D341Med (cell line): ENCODE results near the gene CAMK4.

Experiments
- DNase-seq: peaks from one replicate; pipeline ENCODE4 v3.0.0; 2012; ENCODE audit warnings: low spot score

The CAMK4 gene

GRCh38 chr5:111494355-111494999, 270.3 kb downstream of the CAMK4 start:
- no peak for DNase-seq

- no peak for DNase-seq
Observed at GRCh38 chr5:111495159-111495558, 271.0 kb downstream of the CAMK4 start.

GRCh38 chr5:111498346-111498745, 274.2 kb downstream of the CAMK4 start:
- DNase-seq, result no peak

- DNase-seq, result no peak
Observed at GRCh38 chr5:111502956-111503355, 278.8 kb downstream of the CAMK4 start.

- DNase-seq, result no peak
Observed at GRCh38 chr5:111505096-111505495, 280.9 kb downstream of the CAMK4 start.

GRCh38 chr5:111507276-111507675, 283.1 kb downstream of the CAMK4 start:
- no peak for DNase-seq

- no peak for DNase-seq
Observed at GRCh38 chr5:111509119-111509518, 284.9 kb downstream of the CAMK4 start.

- no peak for DNase-seq
Observed at GRCh38 chr5:111511174-111511830, 287.1 kb downstream of the CAMK4 start.

GRCh38 chr5:111511831-111512374, 287.7 kb downstream of the CAMK4 start:
- DNase-seq, result no peak

- peak; percentile 97 for DNase-seq
Observed at GRCh38 chr5:111512375-111513130, 288.4 kb downstream of the CAMK4 start, which contains the start of gene STARD4. STARD4 (minus strand) TSS chr5:111512535; CDS start chr5:111507433, 5,102 bp downstream.

- DNase-seq, result no peak
Observed at GRCh38 chr5:111513131-111513520, 288.9 kb downstream of the CAMK4 start.

- DNase-seq, result no peak
Observed at GRCh38 chr5:111514087-111514486, 289.9 kb downstream of the CAMK4 start.

- DNase-seq, result no peak
Observed at GRCh38 chr5:111517853-111518501, 293.8 kb downstream of the CAMK4 start.

- DNase-seq, result no peak
Observed at GRCh38 chr5:111518777-111519176, 294.6 kb downstream of the CAMK4 start.

- DNase-seq, result no peak
Observed at GRCh38 chr5:111520908-111521307, 296.7 kb downstream of the CAMK4 start.

GRCh38 chr5:111528056-111528455, 303.9 kb downstream of the CAMK4 start:
- no peak for DNase-seq

GRCh38 chr5:111530298-111530740, 306.1 kb downstream of the CAMK4 start:
- no peak for DNase-seq

- DNase-seq, result no peak
Observed at GRCh38 chr5:111532886-111533582, 308.9 kb downstream of the CAMK4 start.

GRCh38 chr5:111535879-111536549, 311.8 kb downstream of the CAMK4 start:
- no peak for DNase-seq

GRCh38 chr5:111537141-111538024, 313.2 kb downstream of the CAMK4 start:
- DNase-seq, result no peak
